Endothelial cell (in vitro differentiated cells): ENCODE results near the gene EIF2A. TPM values are rescaled to one million over a fixed set of nuclear protein-coding genes. Genes with fewer than 3 reads are reported as not detected.

Source experiments
- DNase-seq: peaks from one replicate; pipeline ENCODE4 v3.0.0; 2021; ENCODE audit warnings: low spot score
- H3K27ac Mint-ChIP-seq: one replicate; pipeline ENCODE4 v1.8.0; 2021; ENCODE audit warnings: mixed read lengths, inconsistent platforms; ENCODE audit not compliant: unreplicated experiment
- H3K27me3 Mint-ChIP-seq: one replicate; pipeline ENCODE4 v1.8.0; 2021; ENCODE audit warnings: mild to moderate bottlenecking, moderate library complexity, mixed read lengths, inconsistent platforms; ENCODE audit not compliant: unreplicated experiment
- H3K36me3 Mint-ChIP-seq: one replicate; pipeline ENCODE4 v1.8.0; 2021; ENCODE audit warnings: mild to moderate bottlenecking, low read depth, mixed read lengths, inconsistent platforms; ENCODE audit not compliant: unreplicated experiment
- H3K4me1 Mint-ChIP-seq: one replicate; pipeline ENCODE4 v1.8.0; 2021; ENCODE audit warnings: mild to moderate bottlenecking, mixed read lengths, inconsistent platforms; ENCODE audit not compliant: unreplicated experiment
- H3K4me3 Mint-ChIP-seq: one replicate; pipeline ENCODE4 v1.8.0; 2021; ENCODE audit warnings: mild to moderate bottlenecking, mixed read lengths, inconsistent platforms; ENCODE audit not compliant: unreplicated experiment
- H3K9me3 Mint-ChIP-seq: one replicate; pipeline ENCODE4 v1.8.0; 2021; ENCODE audit warnings: mixed read lengths, inconsistent platforms; ENCODE audit not compliant: unreplicated experiment
- total RNA-seq: library from RNA; stranded (reverse); fragmentation: NEBNext Ultra II Directional; extraction: Animal tissue kit (Norgen Biotek cat#: 25700); gene quantifications from one replicate; pipeline ENCODE4 v1.2.1, GENCODE V29; 2021; ENCODE audit not compliant: unreplicated experiment
- TF ChIP-seq, protein P1 (sequence below): fragments of 200-600 bp; sonication (generic); IDR thresholded peaks from one replicate; pipeline ENCODE4 v1.5.0; 2021; ENCODE audit warnings: antibody characterized with exemption; ENCODE audit not compliant: unreplicated experiment

The EIF2A gene
- total RNA-seq, 1 donor from 2014 or later: 68.8 TPM

DNA sequence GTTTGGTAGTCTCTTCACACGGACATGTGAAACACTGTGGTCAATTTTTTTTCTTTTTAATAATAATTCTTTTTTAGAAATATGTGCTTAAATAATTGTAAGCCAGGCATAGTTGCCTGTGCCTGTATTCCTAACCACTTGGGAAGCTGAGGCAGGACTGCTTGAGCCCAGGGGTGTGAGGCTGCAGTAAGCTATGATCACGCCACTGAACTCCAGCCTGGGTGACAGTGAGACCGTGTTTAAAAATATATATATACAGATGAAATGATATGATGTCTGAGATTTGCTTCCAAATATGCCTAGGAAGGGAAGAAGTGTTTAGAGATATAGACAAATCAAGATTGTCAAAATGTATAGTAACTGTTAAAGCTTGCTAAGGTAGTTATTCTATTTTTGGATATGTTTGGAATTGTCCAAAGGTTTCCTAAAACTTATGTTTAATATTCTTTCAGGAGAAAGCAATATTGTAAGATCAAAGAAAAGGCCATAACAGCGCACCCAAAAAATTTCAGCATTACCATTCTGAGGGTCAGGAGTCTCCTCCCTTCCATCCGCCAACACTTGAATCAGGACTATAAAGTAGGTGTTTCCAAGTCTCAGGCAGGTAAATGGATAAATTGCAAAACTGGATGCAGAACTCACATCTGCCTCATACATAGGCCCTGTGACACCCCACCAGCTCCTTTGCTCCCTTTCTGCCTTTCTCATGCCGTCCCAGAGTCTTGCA lies 56.0 kb downstream of the EIF2A start:
- Mint-ChIP-seq H3K4me3 (peak overlapping the region; percentile 99), H3K36me3 (no peaks in the 10 kb centered on the region)

DNA sequence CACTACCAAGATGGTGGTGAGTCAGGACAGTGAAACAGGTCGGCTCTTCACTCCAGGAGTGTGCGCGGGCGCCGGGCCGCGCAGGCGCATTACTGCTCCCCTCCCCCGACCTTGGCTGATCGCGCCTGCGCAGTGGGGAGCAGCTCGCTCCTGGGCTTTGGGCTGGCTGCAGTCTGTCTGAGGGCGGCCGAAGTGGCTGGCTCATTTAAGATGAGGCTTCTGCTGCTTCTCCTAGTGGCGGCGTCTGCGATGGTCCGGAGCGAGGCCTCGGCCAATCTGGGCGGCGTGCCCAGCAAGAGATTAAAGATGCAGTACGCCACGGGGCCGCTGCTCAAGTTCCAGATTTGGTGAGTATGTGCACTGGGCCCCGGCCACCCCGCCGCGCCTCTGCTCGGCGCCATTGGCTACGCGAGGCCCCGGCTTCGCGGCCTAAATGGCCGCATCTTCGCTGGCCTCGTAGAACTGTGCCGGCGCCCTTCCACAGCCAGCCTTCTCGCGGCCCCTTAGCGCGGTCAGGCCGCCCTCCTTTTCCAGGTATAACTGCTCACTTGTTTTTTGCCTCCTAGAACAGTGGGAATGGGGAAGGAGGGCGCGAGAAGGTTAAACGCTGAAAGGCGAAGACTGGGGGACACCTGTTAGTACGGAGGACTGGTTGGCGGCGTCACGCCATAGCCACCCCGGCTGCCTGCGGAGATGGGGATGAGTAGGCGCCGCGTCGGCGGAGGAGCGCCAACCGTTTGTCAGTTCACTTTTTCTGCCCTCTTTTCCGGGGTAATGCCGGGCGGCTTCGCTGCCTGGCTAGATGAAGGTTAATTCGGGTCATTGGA lies 56.8 kb downstream of the EIF2A start, which contains the start of gene SELENOT:
Gene SELENOT, plus strand, starts transcription at position 169 of the 827 bp plus-strand sequence. Its CDS starts 42 bp downstream, at position 211.
- no peaks in the 10 kb centered on the region for H3K9me3 Mint-ChIP-seq
- peak; percentile 97 for DNase-seq
- H3K27me3 Mint-ChIP-seq: peaks cover 4% of the 10 kb centered on the region
- TF ChIP-seq, protein P1, sequence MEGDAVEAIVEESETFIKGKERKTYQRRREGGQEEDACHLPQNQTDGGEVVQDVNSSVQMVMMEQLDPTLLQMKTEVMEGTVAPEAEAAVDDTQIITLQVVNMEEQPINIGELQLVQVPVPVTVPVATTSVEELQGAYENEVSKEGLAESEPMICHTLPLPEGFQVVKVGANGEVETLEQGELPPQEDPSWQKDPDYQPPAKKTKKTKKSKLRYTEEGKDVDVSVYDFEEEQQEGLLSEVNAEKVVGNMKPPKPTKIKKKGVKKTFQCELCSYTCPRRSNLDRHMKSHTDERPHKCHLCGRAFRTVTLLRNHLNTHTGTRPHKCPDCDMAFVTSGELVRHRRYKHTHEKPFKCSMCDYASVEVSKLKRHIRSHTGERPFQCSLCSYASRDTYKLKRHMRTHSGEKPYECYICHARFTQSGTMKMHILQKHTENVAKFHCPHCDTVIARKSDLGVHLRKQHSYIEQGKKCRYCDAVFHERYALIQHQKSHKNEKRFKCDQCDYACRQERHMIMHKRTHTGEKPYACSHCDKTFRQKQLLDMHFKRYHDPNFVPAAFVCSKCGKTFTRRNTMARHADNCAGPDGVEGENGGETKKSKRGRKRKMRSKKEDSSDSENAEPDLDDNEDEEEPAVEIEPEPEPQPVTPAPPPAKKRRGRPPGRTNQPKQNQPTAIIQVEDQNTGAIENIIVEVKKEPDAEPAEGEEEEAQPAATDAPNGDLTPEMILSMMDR: no peak
- no peaks in the 10 kb centered on the region for H3K36me3 Mint-ChIP-seq
- peaks cover 46% of the 10 kb centered on the region for H3K4me1 Mint-ChIP-seq
- peak within 1 kb of the TSS; percentile 87 for H3K27ac Mint-ChIP-seq
- H3K4me3 Mint-ChIP-seq: peak within 1 kb of the TSS; percentile 99

More for the DNA sequence above, 56.0 kb downstream of the EIF2A start:
- Mint-ChIP-seq H3K27me3 (peaks cover 4% of the 10 kb centered on the region), H3K9me3 (no peaks in the 10 kb centered on the region), H3K27ac (peak overlapping the region; percentile 83), H3K4me1 (peaks cover 42% of the 10 kb centered on the region)
- DNase-seq: no peak
- TF ChIP-seq, protein P1: no peak

DNA sequence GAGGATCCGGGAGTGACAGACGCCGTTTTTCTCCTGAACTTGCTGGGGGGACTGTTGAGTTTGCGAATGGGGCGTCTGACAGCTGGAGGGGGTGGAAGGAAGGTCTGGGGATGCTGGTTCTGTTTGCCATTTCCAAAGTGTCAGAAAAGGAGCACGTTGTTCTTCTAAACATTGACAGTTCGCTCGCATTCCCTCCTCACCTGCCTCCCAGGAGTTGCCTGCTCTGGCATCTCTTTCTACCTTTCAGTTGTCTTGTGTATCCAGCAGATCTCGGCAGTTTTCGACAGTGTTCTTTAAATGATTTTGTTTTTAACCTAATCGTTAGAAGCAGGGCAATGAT lies 57.4 kb downstream of the EIF2A start:
- peaks cover 48% of the 10 kb centered on the region for H3K4me1 Mint-ChIP-seq
- no peaks in the 10 kb centered on the region for H3K9me3 Mint-ChIP-seq
- H3K27ac Mint-ChIP-seq: peak overlapping the region; percentile 87
- TF ChIP-seq, protein P1: no peak
- no peaks in the 10 kb centered on the region for H3K36me3 Mint-ChIP-seq
- peak overlapping the region; percentile 99 for H3K4me3 Mint-ChIP-seq
- H3K27me3 Mint-ChIP-seq: peaks cover 4% of the 10 kb centered on the region
- no peak for DNase-seq

DNA sequence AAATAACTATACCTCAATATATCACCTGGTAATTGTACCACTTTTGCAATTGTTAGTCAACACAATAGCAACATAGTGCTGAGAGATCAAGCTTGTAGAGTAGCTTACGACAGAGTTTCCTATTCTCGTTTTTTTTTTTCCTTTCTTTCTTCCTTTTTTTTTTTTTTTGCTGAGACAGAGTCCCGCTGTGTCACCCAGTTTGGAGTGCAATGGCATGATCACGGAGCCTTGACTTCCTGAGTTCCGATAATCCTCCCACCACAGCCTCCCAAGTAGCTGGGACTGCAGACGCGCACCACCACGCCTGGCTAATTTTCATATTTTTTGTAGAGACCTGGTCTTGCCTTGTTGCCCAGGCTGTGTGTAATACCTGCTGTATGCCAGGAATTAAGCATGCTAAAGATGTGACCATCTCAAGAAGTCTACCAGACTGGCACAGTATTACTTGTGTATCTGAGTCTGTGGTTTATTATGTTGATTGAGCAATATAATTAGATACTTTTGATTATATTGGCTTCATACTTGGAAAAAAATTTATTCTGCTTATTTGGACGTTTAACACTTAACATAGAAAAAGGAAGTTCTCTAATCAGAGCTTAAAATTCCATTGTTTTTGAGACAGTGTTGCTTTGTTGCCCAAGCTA lies 59.5 kb downstream of the EIF2A start:
- peak overlapping the region; percentile 90 for H3K27ac Mint-ChIP-seq
- H3K36me3 Mint-ChIP-seq: no peaks in the 10 kb centered on the region
- H3K9me3 Mint-ChIP-seq: no peaks in the 10 kb centered on the region
- TF ChIP-seq, protein P1: no peak
- peaks cover 4% of the 10 kb centered on the region for H3K27me3 Mint-ChIP-seq
- no peak for DNase-seq
- H3K4me3 Mint-ChIP-seq: no peak overlapping the region
- H3K4me1 Mint-ChIP-seq: peaks cover 41% of the 10 kb centered on the region
